A549 (cell line): Measurements from ENCODE around the gene SND1. TPM values are rescaled to one million over a fixed set of nuclear protein-coding genes. Genes with fewer than 3 reads are reported as not detected.

ENCODE experiments used
- ATAC-seq, 2 experiments: fragments of 200-7000 bp in 1 of 2; fragments of >200 bp in 1 of 2; cut with Nextera tagmentation in 1 of 2; cut with Tn5 transposase in 1 of 2; 3 replicates each; pipeline versions ENCODE4 v1.8.0 to v1.9.1; 2018 to 2020; ENCODE audit warnings: mild to moderate bottlenecking in 1 of 2, moderate library complexity in 1 of 2
- CTCF ChIA-PET: fragments of 300-600 bp; sonication (Branson Sonifier 250); formaldehyde crosslinking; extraction: SDS; loops from one replicate; lab custom pipeline; 2021; ENCODE audit warnings: antibody characterized with exemption, inconsistent platforms; lab: Yijun Ruan, JAX
- POLR2A ChIA-PET: fragments of 350-600 bp; formaldehyde crosslinking; extraction: SDS; loops from one replicate; lab custom pipeline; 2021; ENCODE audit warnings: antibody characterized with exemption, inconsistent platforms; lab: Yijun Ruan, JAX
- DNase-seq, 2 experiments: peaks; one replicate each; pipeline versions ENCODE4 v3.0.0 to v3.0.0-alpha.2; 2011 to 2016; ENCODE audit warnings: low read depth in 1 of 2, low spot score in 1 of 2
- FAIRE-seq: peaks from 2 replicates; lab custom pipeline; 2011; peaks lifted over from hg19 to GRCh38; lab: Jason Lieb, UNC
- H3K27ac ChIP-seq, 2 experiments: fragments of >200 bp; sonication (Bioruptor Twin); formaldehyde crosslinking; 3 replicates each; pipeline ENCODE4 v1.5.1; 2016 to 2017
- H3K4me1 ChIP-seq: fragments of >200 bp; sonication (Bioruptor Twin); formaldehyde crosslinking; 3 replicates; pipeline ENCODE4 v1.6.1; 2016
- H3K4me2 ChIP-seq: fragments of >200 bp; sonication (Bioruptor Twin); formaldehyde crosslinking; 3 replicates; pipeline ENCODE4 v1.6.1; 2016
- H3K4me3 ChIP-seq: fragments of >200 bp; sonication (Bioruptor Twin); formaldehyde crosslinking; 3 replicates; pipeline ENCODE4 v1.5.1; 2016
- H3K9me3 ChIP-seq: fragments of >200 bp; sonication (Bioruptor Twin); formaldehyde crosslinking; 3 replicates; pipeline ENCODE4 v1.6.1; 2016
- CEBPB ChIP-seq, 2 experiments: fragments of >200 bp in 1 of 2; sonication (Bioruptor Twin) in 1 of 2; formaldehyde crosslinking in 1 of 2; IDR thresholded peaks; 2 replicates each; pipeline ENCODE4 v1.6.1; 2012 to 2016
- CHD2 ChIP-seq: fragments of 150-350 bp; IDR thresholded peaks from 2 replicates; pipeline ENCODE4 v1.6.1; 2014; ENCODE audit warnings: low read length; ENCODE audit not compliant: partially characterized antibody
- EHMT2 ChIP-seq: fragments of 200-600 bp; sonication (generic); IDR thresholded peaks from 2 replicates; pipeline ENCODE4 v1.6.1; 2016; ENCODE audit warnings: antibody characterized with exemption, low read depth, mild to moderate bottlenecking, moderate library complexity
- FOSB ChIP-seq: fragments of 250-450 bp; sonication (Bioruptor Pico); IDR thresholded peaks from 2 replicates; pipeline ENCODE4 v1.5.0; 2020; ENCODE audit warnings: mild to moderate bottlenecking, moderate library complexity
- FOSL2 ChIP-seq, 2 experiments: fragments of 450-650 bp in 1 of 2; fragments of >200 bp in 1 of 2; sonication (Bioruptor Twin) in 1 of 2; formaldehyde crosslinking; IDR thresholded peaks; 2 replicates each; pipeline versions ENCODE4 v1.5.0 to v1.6.1; 2016 to 2020; ENCODE audit warnings: mild to moderate bottlenecking in 1 of 2, moderate library complexity in 1 of 2
- FOXS1 ChIP-seq: fragments of 250-450 bp; sonication (Bioruptor Pico); IDR thresholded peaks from 2 replicates; pipeline ENCODE4 v1.5.0; 2020; ENCODE audit warnings: mild to moderate bottlenecking, moderate library complexity
- HDAC2 ChIP-seq: fragments of 200-600 bp; sonication (generic); IDR thresholded peaks from 2 replicates; pipeline ENCODE4 v1.6.1; 2016
- HEYL ChIP-seq: fragments of 250-450 bp; sonication (Bioruptor Pico); IDR thresholded peaks from 2 replicates; pipeline ENCODE4 v1.8.0; 2021; ENCODE audit warnings: mild to moderate bottlenecking, moderate library complexity
- HOXA7 ChIP-seq: fragments of 250-450 bp; sonication (Bioruptor Pico); IDR thresholded peaks from 2 replicates; pipeline ENCODE4 v1.5.0; 2020; ENCODE audit warnings: mild to moderate bottlenecking, moderate library complexity
- HOXB5 ChIP-seq: fragments of 250-450 bp; sonication (Bioruptor Pico); IDR thresholded peaks from 2 replicates; pipeline ENCODE4 v1.5.0; 2020; ENCODE audit warnings: mild to moderate bottlenecking, moderate library complexity
- JUN ChIP-seq, 2 experiments: fragments of >200 bp; sonication (Bioruptor Twin); formaldehyde crosslinking; IDR thresholded peaks; 2 replicates in 1 of 2; 3 replicates in 1 of 2; pipeline ENCODE4 v1.6.1; 2016 to 2017
- KDM1A ChIP-seq: fragments of 200-600 bp; sonication (generic); IDR thresholded peaks from 2 replicates; pipeline ENCODE4 v1.6.1; 2016; ENCODE audit warnings: low read depth, mild to moderate bottlenecking
- NPAS2 ChIP-seq: fragments of 250-450 bp; sonication (Bioruptor Pico); IDR thresholded peaks from 2 replicates; pipeline ENCODE4 v1.8.0; 2022; ENCODE audit warnings: mild to moderate bottlenecking, moderate library complexity, borderline replicate concordance
- PHF8 ChIP-seq: fragments of 200-600 bp; sonication (generic); IDR thresholded peaks from 2 replicates; pipeline ENCODE4 v1.6.1; 2016; ENCODE audit warnings: low read depth, mild to moderate bottlenecking, antibody characterized with exemption, moderate library complexity, borderline replicate concordance
- RAD21 ChIP-seq, 2 experiments: fragments of >200 bp in 1 of 2; sonication (Bioruptor Twin) in 1 of 2; formaldehyde crosslinking in 1 of 2; IDR thresholded peaks in 1 of 2; conservative IDR thresholded peaks in 1 of 2; 2 replicates in 1 of 2; 3 replicates in 1 of 2; pipeline ENCODE4 v1.6.1; 2012 to 2018; ENCODE audit warnings: inconsistent platforms in 1 of 2
- TP53 ChIP-seq: fragments of 250-450 bp; sonication (Bioruptor Pico); IDR thresholded peaks from 2 replicates; pipeline ENCODE4 v1.5.0; 2021; ENCODE audit warnings: mild to moderate bottlenecking, moderate library complexity
- ZNF302 ChIP-seq: fragments of 250-450 bp; sonication (Bioruptor Pico); IDR thresholded peaks from 2 replicates; pipeline ENCODE4 v1.9.0; 2021; ENCODE audit warnings: inconsistent platforms, mild to moderate bottlenecking, moderate library complexity
- WGBS: methylation state at CpG from one replicate; pipeline ENCODE4 v1.1.6; 2017; ENCODE audit errors: missing lambda C conversion rate; 5-methylcytosine and 5-hydroxymethylcytosine counted together
- polyA plus RNA-seq, 4 experiments: library from polyadenylated mRNA; depleted of rRNA in 3 of 4; stranded (reverse); fragments of >200 nt; fragmentation: RNase III in 1 of 4; extraction: RNeasy Plus Mini Kit Qiagen cat#74134 plus additional on column Dnase treatment in 1 of 4; gene quantifications; 2 replicates in 3 of 4; 3 replicates in 1 of 4; pipeline ENCODE4 v1.2.3, GENCODE V29; 2011 to 2017
- TF ChIP-seq, protein P1 (sequence below): IDR thresholded peaks from 2 replicates; pipeline ENCODE4 v1.6.1; 2012
- TF ChIP-seq, protein P2 (sequence below): IDR thresholded peaks from 2 replicates; pipeline ENCODE4 v1.6.1; 2012; ENCODE audit warnings: low read depth, borderline replicate concordance
- TF ChIP-seq, protein P3 (sequence below): fragments of >200 bp; sonication (Bioruptor Twin); formaldehyde crosslinking; IDR thresholded peaks from 3 replicates; pipeline ENCODE4 v1.5.1; 2016
- TF ChIP-seq, protein P4 (sequence below): fragments of >200 bp; sonication (Bioruptor Twin); formaldehyde crosslinking; IDR thresholded peaks from 3 replicates; pipeline ENCODE4 v1.6.1; 2016
- TF ChIP-seq, protein P5 (sequence below): fragments of 250-450 bp; sonication (Bioruptor Pico); IDR thresholded peaks from 2 replicates; pipeline ENCODE4 v1.5.0; 2020; ENCODE audit warnings: low read depth, mild to moderate bottlenecking, moderate library complexity

Gene SND1
- polyA plus RNA-seq, 2 of the 4 experiments (the other 2 are of a cell fraction): 102 to 138 TPM

DNA sequence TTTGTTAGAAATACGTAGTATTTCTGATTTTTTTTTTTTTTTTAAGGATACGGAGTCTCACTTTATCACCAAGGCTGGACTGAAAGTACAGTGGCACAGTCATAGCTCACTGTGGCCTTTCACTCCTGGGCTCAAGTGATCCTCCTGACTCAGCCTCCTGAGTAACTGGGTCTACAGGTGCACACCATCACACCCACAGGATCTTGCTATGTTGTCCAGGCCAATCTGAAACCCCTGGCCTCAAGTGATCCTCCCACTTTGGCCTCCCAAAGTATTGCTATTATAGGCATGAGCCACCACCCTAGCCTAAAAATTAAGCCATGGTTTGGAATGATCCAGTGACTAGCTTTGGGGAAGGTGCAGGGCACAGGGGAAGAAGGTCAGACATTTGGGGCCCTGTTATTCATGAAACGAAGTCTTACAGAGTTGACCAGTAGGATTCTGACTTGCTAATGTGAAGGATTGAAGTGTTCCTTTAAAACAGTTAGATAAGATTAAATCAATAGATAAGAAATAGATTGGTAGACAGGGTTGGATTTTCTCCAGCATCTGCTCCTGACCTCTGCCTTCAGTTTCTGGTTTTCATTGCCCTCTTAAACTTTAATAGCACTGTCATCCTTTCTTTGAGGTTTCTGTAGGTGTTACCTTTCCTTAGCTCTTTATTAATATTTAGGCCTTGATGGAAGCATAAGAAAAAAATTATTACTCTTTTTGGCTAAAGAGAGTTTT, 257.6 kb downstream of the SND1 start:
- ChIA-PET CTCF (interaction anchor here (1.0 to 1.1 kb wide), 2 partner anchors 8 to 243 kb away, joined by 3 to 4 read pairs; no protein-coding TSS in a partner anchor), POLR2A (no interaction called here)
- WGBS: 95% methylated on average over 3 of the region's 3 CpGs
- TF ChIP-seq NPAS2 (CRISPR knock-in tag) (no peak), FOSB (no peak), FOSL2 (IDR thresholded peaks at IDR 0.05) (no peak), FOSL2 (CRISPR knock-in tag; IDR thresholded peaks at IDR 0.05) (no peak), CHD2 (no peak), HOXB5 (CRISPR knock-in tag) (no peak), RAD21 (conservative IDR thresholded peaks at IDR 0.05 in 1 of 2, IDR thresholded peaks at IDR 0.05 in 1 of 2) (no peak), HEYL (CRISPR knock-in tag) (no peak), CEBPB (IDR thresholded peaks at IDR 0.05) (no peak)
- TF ChIP-seq, protein P1, sequence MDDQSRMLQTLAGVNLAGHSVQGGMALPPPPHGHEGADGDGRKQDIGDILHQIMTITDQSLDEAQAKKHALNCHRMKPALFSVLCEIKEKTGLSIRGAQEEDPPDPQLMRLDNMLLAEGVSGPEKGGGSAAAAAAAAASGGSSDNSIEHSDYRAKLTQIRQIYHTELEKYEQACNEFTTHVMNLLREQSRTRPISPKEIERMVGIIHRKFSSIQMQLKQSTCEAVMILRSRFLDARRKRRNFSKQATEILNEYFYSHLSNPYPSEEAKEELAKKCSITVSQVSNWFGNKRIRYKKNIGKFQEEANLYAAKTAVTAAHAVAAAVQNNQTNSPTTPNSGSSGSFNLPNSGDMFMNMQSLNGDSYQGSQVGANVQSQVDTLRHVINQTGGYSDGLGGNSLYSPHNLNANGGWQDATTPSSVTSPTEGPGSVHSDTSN: no peak
- TF ChIP-seq, protein P2, sequence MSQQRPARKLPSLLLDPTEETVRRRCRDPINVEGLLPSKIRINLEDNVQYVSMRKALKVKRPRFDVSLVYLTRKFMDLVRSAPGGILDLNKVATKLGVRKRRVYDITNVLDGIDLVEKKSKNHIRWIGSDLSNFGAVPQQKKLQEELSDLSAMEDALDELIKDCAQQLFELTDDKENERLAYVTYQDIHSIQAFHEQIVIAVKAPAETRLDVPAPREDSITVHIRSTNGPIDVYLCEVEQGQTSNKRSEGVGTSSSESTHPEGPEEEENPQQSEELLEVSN: no peak
- DNase-seq (no peak), ATAC-seq (no peak), FAIRE-seq (no peak)
- no peak overlapping the region for H3K4me3 ChIP-seq
- no peak overlapping the region for H3K27ac ChIP-seq
- no peak overlapping the region for H3K4me2 ChIP-seq
- no peaks in the 10 kb centered on the region for H3K9me3 ChIP-seq
- 0 out of 3 replicates have a peak, but pooled peaks cover 5% of the 10 kb centered on the region for H3K4me1 ChIP-seq

DNA sequence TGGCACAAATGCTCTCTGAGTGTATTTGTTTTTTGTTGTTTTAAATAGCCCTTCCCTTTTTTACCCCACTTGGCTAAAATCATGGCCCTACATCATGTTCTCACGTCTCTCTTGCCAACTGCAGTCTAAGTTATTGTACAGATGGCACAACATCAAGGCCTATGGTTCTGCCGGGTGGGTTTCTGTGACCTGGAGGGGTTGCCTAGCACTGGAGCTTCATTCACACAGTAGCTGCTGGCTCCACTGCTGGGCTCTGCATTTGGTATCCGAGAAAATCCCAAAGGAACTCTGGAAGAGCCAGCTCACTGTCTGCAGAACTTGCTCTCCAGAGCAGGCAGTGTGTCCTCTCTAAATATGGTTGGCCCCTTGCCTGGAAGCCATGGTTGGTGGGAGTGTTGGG, 258.7 kb downstream of the SND1 start:
- no peak for FAIRE-seq
- H3K4me1 ChIP-seq: 0 out of 3 replicates have a peak, but pooled peaks cover 2% of the 10 kb centered on the region

DNA sequence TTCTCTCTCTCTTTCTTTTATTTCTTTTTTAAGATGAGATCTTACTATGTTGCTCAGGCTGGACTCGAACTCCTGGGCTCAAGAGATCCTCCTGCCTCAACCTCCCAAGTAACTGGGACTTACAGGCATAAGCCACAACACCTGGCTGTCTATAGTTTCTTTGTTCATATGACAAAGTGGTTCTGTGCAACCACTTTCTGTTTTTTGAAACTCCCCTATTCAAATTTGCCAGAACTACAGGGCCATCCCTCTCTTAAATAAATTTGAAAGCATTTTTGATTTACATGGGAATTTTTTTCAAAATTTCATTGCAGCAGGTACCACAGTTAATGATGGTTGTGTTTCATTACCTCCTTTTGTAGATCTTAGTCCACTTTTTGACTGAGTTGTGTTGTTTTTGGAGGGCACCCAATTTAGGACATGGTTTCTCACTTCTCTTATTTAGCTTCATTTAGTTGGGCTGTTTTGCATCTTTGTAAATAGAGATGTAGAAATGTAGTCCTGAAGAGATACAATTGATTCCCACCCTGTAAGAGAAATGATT, 260.0 kb downstream of the SND1 start:
- ChIA-PET POLR2A (no interaction called here), CTCF (interaction anchor here (1.3 kb wide), 1 partner anchor 16 kb away, joined by 3 read pairs; no protein-coding TSS in a partner anchor)
- H3K27ac ChIP-seq: no peak overlapping the region
- ATAC-seq (no peak), FAIRE-seq (no peak), DNase-seq (no peak)
- no peak overlapping the region for H3K4me3 ChIP-seq
- WGBS: 79% methylated on average over 1 of the region's 1 CpG
- no peaks in the 10 kb centered on the region for H3K4me1 ChIP-seq
- no peaks in the 10 kb centered on the region for H3K9me3 ChIP-seq
- no peak overlapping the region for H3K4me2 ChIP-seq
- TF ChIP-seq EHMT2: no peak
- TF ChIP-seq HDAC2: no peak
- no peak for TF ChIP-seq NPAS2 (CRISPR knock-in tag)
- no peak for TF ChIP-seq RAD21 (conservative IDR thresholded peaks at IDR 0.05 in 1 of 2, IDR thresholded peaks at IDR 0.05 in 1 of 2)
- TF ChIP-seq, protein P3, sequence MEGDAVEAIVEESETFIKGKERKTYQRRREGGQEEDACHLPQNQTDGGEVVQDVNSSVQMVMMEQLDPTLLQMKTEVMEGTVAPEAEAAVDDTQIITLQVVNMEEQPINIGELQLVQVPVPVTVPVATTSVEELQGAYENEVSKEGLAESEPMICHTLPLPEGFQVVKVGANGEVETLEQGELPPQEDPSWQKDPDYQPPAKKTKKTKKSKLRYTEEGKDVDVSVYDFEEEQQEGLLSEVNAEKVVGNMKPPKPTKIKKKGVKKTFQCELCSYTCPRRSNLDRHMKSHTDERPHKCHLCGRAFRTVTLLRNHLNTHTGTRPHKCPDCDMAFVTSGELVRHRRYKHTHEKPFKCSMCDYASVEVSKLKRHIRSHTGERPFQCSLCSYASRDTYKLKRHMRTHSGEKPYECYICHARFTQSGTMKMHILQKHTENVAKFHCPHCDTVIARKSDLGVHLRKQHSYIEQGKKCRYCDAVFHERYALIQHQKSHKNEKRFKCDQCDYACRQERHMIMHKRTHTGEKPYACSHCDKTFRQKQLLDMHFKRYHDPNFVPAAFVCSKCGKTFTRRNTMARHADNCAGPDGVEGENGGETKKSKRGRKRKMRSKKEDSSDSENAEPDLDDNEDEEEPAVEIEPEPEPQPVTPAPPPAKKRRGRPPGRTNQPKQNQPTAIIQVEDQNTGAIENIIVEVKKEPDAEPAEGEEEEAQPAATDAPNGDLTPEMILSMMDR: no peak
- TF ChIP-seq KDM1A: no peak
- TF ChIP-seq HOXA7 (CRISPR knock-in tag): no peak
- no peak for TF ChIP-seq ZNF302 (CRISPR knock-in tag)
- TF ChIP-seq, protein P4, sequence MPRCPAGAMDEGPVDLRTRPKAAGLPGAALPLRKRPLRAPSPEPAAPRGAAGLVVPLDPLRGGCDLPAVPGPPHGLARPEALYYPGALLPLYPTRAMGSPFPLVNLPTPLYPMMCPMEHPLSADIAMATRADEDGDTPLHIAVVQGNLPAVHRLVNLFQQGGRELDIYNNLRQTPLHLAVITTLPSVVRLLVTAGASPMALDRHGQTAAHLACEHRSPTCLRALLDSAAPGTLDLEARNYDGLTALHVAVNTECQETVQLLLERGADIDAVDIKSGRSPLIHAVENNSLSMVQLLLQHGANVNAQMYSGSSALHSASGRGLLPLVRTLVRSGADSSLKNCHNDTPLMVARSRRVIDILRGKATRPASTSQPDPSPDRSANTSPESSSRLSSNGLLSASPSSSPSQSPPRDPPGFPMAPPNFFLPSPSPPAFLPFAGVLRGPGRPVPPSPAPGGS: no peak
- TF ChIP-seq, protein P2: no peak
- no peak for TF ChIP-seq CEBPB (IDR thresholded peaks at IDR 0.05)
- no peak for TF ChIP-seq TP53 (CRISPR knock-in tag)
- TF ChIP-seq, protein P5, sequence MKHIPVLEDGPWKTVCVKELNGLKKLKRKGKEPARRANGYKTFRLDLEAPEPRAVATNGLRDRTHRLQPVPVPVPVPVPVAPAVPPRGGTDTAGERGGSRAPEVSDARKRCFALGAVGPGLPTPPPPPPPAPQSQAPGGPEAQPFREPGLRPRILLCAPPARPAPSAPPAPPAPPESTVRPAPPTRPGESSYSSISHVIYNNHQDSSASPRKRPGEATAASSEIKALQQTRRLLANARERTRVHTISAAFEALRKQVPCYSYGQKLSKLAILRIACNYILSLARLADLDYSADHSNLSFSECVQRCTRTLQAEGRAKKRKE (CRISPR knock-in tag): no peak
- TF ChIP-seq FOSB: no peak

More for the DNA sequence above, 258.7 kb downstream of the SND1 start:
- WGBS: 90% methylated on average over 2 of the region's 3 CpGs
- ChIA-PET POLR2A (no interaction called here), CTCF (interaction anchor here (0.6 to 1.3 kb wide), 2 partner anchors 9 to 18 kb away, joined by 3 read pairs; no protein-coding TSS in a partner anchor)
- DNase-seq: no peak
- Histone ChIP-seq H3K4me3 (no peak overlapping the region), H3K9me3 (no peaks in the 10 kb centered on the region), H3K27ac (no peak overlapping the region), H3K4me2 (no peak overlapping the region)
- no peak for ATAC-seq
- TF ChIP-seq EHMT2 (no peak), CEBPB (IDR thresholded peaks at IDR 0.05) (no peak), JUN (IDR thresholded peaks at IDR 0.05) (no peak), FOXS1 (CRISPR knock-in tag) (no peak), PHF8 (no peak), CHD2 (no peak), HOXA7 (CRISPR knock-in tag) (no peak)
- TF ChIP-seq, protein P5 (CRISPR knock-in tag): no peak
- TF ChIP-seq, all 56 proteins: peak for 0
